GM19467 (cell line): Measurements from ENCODE around the gene DCHS2.

Source experiments
- ATAC-seq: cut with Tn5 transposase; IDR thresholded peaks from one replicate; pipeline ENCODE4 v1.9.1; 2021; ENCODE audit warnings: mild to moderate bottlenecking, moderate library complexity; ENCODE audit not compliant: unreplicated experiment

DCHS2 gene

GRCh38 chr4:154490583-154491340 lies 837 bp downstream of the DCHS2 start:
- peak; percentile 61 for ATAC-seq

DNA sequence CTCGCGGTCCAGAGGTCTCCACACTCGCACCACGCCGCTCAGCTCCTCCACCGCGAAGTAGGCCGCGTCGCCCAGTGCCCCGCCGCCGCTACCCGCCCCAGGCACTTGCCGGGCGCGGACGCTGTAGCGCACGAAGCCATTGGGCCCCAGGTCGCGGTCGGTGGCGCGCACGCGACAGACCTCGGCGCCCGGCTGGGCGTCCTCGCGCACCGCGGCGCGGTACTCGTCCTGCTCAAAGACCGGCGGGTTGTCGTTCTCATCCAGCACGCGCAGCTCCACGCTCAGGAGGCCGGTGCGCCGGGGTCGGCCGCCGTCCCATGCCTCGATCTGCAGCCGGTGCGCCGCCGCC lies 1.4 kb downstream of the DCHS2 start:
- no peak for ATAC-seq

GRCh38 chr4:154489558-154490233 lies 1.9 kb downstream of the DCHS2 start:
- no peak for ATAC-seq

- ATAC-seq: no peak
Measured at GRCh38 chr4:154487145-154487544, 4.5 kb downstream of the DCHS2 start.

DNA sequence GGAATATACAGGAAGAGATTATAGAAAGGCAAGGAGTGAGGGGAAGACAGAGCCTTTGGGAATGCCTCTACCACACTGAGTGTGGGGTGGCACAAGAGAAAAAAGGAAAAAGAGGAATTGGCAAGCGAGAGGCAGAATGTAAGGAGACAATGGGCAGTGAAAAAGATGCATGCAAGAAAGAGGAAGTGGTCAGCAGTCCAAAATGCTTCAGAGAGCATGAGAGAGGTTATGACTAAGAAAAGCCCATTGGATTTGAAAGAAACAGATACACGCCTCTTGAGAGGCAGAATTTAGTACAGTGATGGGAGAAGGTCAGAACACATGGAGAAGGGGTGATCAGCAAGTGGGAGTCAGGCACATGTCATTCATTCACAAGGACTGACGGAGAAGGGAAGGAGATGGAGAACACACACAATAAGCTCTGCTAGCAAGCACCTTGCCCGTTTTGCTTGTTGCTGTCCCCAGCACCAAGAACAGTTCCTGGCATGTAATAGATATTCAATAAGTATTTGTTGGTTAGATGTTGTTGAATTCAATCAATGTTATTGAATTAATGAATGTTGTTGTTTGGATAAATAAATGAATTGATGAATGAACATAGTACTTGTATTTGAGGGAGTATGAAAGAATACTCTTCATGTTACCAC lies 6.3 kb downstream of the DCHS2 start:
- peak; percentile 96 for ATAC-seq

- peak; percentile 32 for ATAC-seq
Measured at GRCh38 chr4:154478547-154478946, 13.1 kb downstream of the DCHS2 start.

- ATAC-seq: peak; percentile 63
Measured at GRCh38 chr4:154478128-154478527, 13.5 kb downstream of the DCHS2 start.

DNA sequence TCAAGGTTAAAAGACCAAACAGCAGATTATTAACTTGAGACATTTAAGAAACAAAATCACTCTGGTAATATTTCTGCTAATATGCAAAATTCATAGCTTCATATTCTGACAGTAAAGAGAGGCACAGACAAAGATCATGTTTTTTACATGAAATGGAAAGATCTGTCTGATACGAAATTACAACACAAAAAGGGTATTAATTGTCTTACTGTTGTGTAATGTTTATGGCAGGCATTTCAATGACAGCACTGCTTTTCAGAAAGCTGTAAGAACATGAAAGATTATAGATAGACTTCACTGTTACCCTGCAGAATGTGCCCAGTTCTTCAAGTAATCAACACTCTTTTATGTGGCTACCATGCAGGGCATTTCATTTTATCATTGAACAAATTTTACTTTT lies 15.4 kb downstream of the DCHS2 start:
- no peak for ATAC-seq

GRCh38 chr4:154475820-154476219 lies 15.8 kb downstream of the DCHS2 start:
- no peak for ATAC-seq

GRCh38 chr4:154473497-154473896 lies 18.1 kb downstream of the DCHS2 start:
- no peak for ATAC-seq

DNA sequence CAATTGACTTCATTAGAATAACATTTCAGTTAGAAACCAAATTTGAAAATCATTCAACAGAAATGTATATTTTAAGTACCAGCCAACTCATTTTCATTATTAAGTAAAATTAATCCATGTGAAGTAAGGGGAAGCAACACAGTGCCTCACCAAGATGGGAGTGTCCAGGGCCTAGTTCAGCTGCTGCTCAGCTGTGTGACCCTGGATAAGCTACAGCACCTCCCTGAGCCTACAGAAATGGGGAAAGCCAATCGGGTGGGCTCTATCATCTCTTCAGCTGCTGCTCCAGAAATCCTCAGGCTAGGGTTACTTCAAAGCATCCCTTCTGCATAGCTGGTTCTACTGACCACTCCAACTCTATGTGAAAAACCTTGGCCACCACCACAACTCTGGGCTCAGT lies 18.7 kb downstream of the DCHS2 start:
- ATAC-seq: no peak

- peak; percentile 80 for ATAC-seq
Measured at GRCh38 chr4:154471526-154472331, 19.9 kb downstream of the DCHS2 start.

DNA sequence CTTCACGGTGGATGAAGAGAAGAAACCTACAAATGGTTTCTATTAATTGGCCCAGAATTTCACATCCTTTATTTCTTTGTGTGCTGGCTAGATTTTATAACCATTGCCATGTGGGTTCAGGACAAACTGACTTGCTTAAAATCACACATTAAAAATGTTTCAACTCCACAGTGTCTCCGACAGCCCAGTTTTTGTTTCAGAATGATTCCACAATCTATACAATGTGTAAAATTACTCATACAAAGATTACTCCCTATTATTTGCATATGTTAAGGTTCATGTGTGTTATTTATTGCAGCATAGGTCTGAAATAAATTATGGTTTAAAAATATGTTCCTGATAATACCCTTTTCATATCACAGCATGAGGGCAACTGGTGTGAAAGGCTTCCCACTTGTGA lies 20.6 kb downstream of the DCHS2 start:
- peak; percentile 75 for ATAC-seq

DNA sequence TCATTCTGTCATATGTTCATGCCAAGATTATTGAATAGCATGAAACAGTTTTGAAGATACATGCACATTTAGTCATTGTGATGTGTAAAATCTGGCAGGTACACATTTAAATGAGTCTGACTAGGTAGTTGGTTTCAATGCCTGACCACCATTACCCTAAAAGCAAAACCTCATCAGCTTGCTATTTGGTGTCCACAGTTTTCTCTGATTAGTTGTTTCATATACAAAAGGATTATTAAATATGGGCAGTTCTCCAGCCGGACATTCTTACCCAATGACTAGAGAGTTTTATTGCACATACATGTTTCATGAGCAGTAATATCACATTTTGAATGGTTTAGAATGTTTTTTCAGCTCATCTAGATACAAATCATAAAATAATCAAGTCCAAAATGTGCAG lies 23.7 kb downstream of the DCHS2 start:
- no peak for ATAC-seq

DNA sequence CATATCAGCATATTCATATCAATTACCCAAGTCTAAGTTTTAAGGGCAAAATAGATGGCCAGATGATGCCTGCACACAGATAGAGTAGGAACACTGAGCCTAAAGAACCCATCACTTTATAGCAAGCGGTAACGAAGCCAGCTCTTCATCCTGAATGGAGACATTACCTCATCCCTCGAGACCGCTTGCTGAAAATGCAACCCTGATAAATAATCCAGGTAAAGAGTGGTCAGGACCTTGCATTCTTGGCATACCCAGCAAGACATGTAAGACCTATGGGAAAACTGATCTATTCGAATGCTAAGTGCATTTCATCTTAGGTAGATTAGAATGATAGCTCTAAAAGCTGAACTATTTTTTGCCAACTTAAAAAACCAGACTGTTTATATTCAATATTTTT lies 25.3 kb downstream of the DCHS2 start:
- no peak for ATAC-seq

DNA sequence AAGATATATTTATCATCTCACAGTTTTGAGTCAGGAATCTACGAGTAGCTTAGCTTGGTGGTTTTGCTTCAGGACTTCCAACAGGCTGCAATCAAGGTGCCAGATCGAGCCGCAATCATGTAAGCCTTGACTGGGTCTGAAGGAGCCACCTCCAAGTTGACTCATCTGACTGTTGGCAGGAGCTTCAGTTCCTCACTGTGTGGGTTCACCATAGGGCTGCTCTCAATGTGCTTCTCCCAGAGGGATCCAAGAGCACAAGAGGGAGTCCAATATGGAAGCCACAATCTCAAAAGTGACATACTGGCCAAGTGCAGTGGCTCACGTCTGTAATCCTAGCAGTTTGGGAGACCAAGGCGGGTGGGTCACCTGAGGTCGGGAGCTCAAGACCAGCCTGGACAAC lies 26.5 kb downstream of the DCHS2 start:
- no peak for ATAC-seq

- no peak for ATAC-seq
Measured at GRCh38 chr4:154464654-154465053, 26.9 kb downstream of the DCHS2 start.

- ATAC-seq: no peak
Measured at GRCh38 chr4:154462081-154462810, 29.4 kb downstream of the DCHS2 start.

- no peak for ATAC-seq
Measured at GRCh38 chr4:154457471-154457870, 34.1 kb downstream of the DCHS2 start.

DNA sequence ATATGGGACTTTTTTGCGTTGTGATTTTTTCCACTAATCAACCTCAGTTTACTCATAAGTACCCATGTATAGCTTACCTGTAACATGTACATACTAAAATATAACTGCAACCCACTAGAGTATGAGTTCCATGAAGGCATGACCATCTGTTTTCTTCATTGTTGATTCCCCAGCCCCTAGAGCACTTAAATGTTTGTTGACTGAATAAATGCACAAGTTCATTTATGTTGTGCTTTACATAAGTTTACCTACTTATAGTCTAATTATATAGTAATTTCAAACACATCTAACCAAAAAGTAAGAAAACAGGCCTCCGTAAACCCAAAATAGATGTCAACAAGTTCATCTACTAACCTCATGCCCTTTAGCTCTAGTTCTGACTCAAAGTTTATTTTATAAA lies 34.7 kb downstream of the DCHS2 start:
- no peak for ATAC-seq

DNA sequence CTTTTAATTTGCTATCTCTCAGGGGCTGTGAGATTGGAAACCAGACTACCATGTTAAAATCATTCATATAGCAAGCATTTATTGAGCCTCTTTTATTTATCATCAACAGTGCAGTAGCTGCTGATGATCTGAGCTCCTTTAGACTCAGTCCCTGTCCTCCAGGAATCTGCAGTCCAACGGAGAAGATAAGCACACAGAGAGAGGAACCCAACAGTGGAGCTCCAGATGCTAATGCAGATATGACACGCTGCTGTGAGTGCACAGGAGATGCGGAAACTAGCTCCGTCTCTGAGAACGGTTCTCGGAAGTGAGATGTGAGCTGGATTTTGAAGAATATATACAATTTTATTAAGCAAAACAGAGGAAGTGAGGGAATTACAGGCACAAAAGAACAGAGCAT lies 35.4 kb downstream of the DCHS2 start:
- no peak for ATAC-seq
